Endothelial cell of umbilical vein (primary cell): ENCODE measurements around the gene FAM131B.

Experiments
- CTCF ChIP-seq, 2 donors: IDR thresholded peaks; 1 replicate in 1 of 2; 2 replicates in 1 of 2; pipeline ENCODE4 v1.5.1; 2011; ENCODE audit warnings: low read length in 2 of 2, mild to moderate bottlenecking in 2 of 2, moderate library complexity in 2 of 2, control low read depth in 1 of 2, inconsistent platforms in 1 of 2, low read depth in 1 of 2; ENCODE audit not compliant: insufficient read depth in 1 of 2; ENCODE audit errors: extremely low read depth in 1 of 2
- EZH2 ChIP-seq: IDR thresholded peaks from 2 replicates; pipeline ENCODE4 v1.6.1; 2012; ENCODE audit warnings: borderline replicate concordance, low read depth, mild to moderate bottlenecking, moderate library complexity, low read length, inconsistent platforms; ENCODE audit not compliant: severe bottlenecking
- GATA2 ChIP-seq: IDR thresholded peaks from 2 replicates; pipeline ENCODE4 v1.7.0; 2011; ENCODE audit warnings: low read depth, mild to moderate bottlenecking, moderate library complexity, mixed read lengths, low read length; ENCODE audit not compliant: insufficient read length, insufficient read depth
- JUN ChIP-seq: IDR thresholded peaks from 2 replicates; pipeline ENCODE4 v1.6.1; 2011; ENCODE audit warnings: borderline replicate concordance, low read depth; ENCODE audit not compliant: insufficient read length, insufficient read depth
- MAX ChIP-seq: IDR thresholded peaks from 2 replicates; pipeline ENCODE4 v1.6.1; 2011; ENCODE audit not compliant: insufficient read depth, insufficient read length
- MYC ChIP-seq: IDR thresholded peaks from one replicate; pipeline ENCODE4 v1.6.1; 2011; ENCODE audit warnings: mild to moderate bottlenecking, low read depth, low read length
- POLR2A ChIP-seq: IDR thresholded peaks from 2 replicates; pipeline ENCODE4 v1.6.1; 2012; ENCODE audit warnings: low read depth, mild to moderate bottlenecking, control low read depth, low read length
- POLR2AphosphoS5 ChIP-seq: IDR thresholded peaks from 2 replicates; pipeline ENCODE4 v1.6.1; 2012; ENCODE audit warnings: low read depth, mild to moderate bottlenecking, control low read depth, low read length, moderate library complexity; ENCODE audit not compliant: insufficient read depth

GRCh38 chr7:143355450-143356385, 6.8 kb downstream of the FAM131B start:
- TF ChIP-seq CTCF (IDR thresholded peaks at IDR 0.05; ENCODE audit: extremely low read depth in 1 of 2, insufficient read depth in 1 of 2, low read depth in 1 of 2, low read length in 2 of 2) (no peak), POLR2A (no peak), POLR2AphosphoS5 (no peak), MYC (no peak), EZH2 (no peak), JUN (no peak), MAX (no peak), GATA2 (no peak)
